SK-N-SH (cell line): ENCODE measurements around the gene INAFM2. TPM values are rescaled to one million over a fixed set of nuclear protein-coding genes. Genes with fewer than 3 reads are reported as not detected.

Experiments
- CTCF ChIA-PET: fragments of 300-600, 350-600 bp; formaldehyde crosslinking; extraction: SDS; loops from one replicate; lab custom pipeline; 2021; lab: Yijun Ruan, JAX
- POLR2A ChIA-PET: fragments of 350-600 bp; sonication (Branson Sonifier 250); formaldehyde crosslinking; extraction: SDS; loops from one replicate; lab custom pipeline; 2020; ENCODE audit warnings: antibody characterized with exemption, inconsistent platforms; lab: Yijun Ruan, JAX
- DNase-seq: peaks from one replicate; pipeline ENCODE4 v3.0.0; 2012
- H2AFZ ChIP-seq: fragments of 200-600 bp; sonication (generic); 2 replicates; pipeline ENCODE4 v1.8.1; 2016; ENCODE audit warnings: antibody characterized with exemption, mild to moderate bottlenecking, low read depth
- H3F3A ChIP-seq: fragments of 200-600 bp; sonication (generic); replicated peaks from 2 replicates; pipeline ENCODE3; 2016; ENCODE audit warnings: antibody characterized with exemption, mild to moderate bottlenecking; ENCODE audit not compliant: insufficient read depth
- H3K27ac ChIP-seq, 2 experiments: fragments of 200-500 bp in 1 of 2; fragments of 200-600 bp in 1 of 2; sonication (Bioruptor generic) in 1 of 2; sonication (generic), shearing (Covaris generic) in 1 of 2; 2 replicates each; pipeline versions ENCODE4 v1.5.1 to v1.6.1; 2014 to 2016; ENCODE audit warnings: low read depth in 2 of 2, inconsistent platforms in 1 of 2, low read length in 1 of 2, mild to moderate bottlenecking in 1 of 2, mixed read lengths in 1 of 2
- H3K27me3 ChIP-seq: fragments of 200-600 bp; sonication (generic), shearing (Covaris generic); 2 replicates; pipeline ENCODE4 v1.6.1; 2016; ENCODE audit warnings: mixed run types; ENCODE audit not compliant: insufficient read depth
- H3K36me3 ChIP-seq, 2 experiments: fragments of 200-500 bp in 1 of 2; fragments of 200-600 bp in 1 of 2; sonication (Bioruptor generic) in 1 of 2; sonication (generic) in 1 of 2; replicated peaks in 1 of 2; 2 replicates each; pipeline versions ENCODE3 to v1.5.1; 2014 to 2016; ENCODE audit warnings: low read length in 1 of 2, mild to moderate bottlenecking in 1 of 2; ENCODE audit not compliant: insufficient read depth in 2 of 2, control insufficient read depth in 1 of 2
- H3K4me1 ChIP-seq, 2 experiments: fragments of 200-500 bp in 1 of 2; fragments of 200-600 bp in 1 of 2; sonication (Bioruptor generic) in 1 of 2; sonication (generic), shearing (Covaris generic) in 1 of 2; 2 replicates each; pipeline versions ENCODE4 v1.5.1 to v1.6.1; 2014 to 2016; ENCODE audit warnings: low read depth in 1 of 2, low read length in 1 of 2, mixed run types in 1 of 2; ENCODE audit not compliant: insufficient read depth in 2 of 2, control insufficient read depth in 1 of 2
- H3K4me2 ChIP-seq: fragments of 200-600 bp; sonication (generic), shearing (Covaris generic); 2 replicates; pipeline ENCODE4 v1.6.1; 2017; ENCODE audit warnings: mixed run types
- H3K4me3 ChIP-seq, 2 experiments: fragments of 200-500 bp in 1 of 2; fragments of 200-600 bp in 1 of 2; sonication (Bioruptor generic) in 1 of 2; sonication (generic), shearing (Covaris generic) in 1 of 2; 2 replicates each; pipeline versions ENCODE4 v1.5.1 to v1.8.1; 2014 to 2016; ENCODE audit warnings: low read depth in 2 of 2, inconsistent platforms in 1 of 2, low read length in 1 of 2, mild to moderate bottlenecking in 1 of 2, mixed read lengths in 1 of 2, moderate library complexity in 1 of 2
- H3K79me2 ChIP-seq: fragments of 200-600 bp; sonication (generic); 2 replicates; pipeline ENCODE4 v1.8.1; 2017; ENCODE audit warnings: mild to moderate bottlenecking; ENCODE audit not compliant: insufficient read depth
- H3K9ac ChIP-seq: fragments of 200-600 bp; sonication (generic); 2 replicates; pipeline ENCODE4 v1.6.1; 2017; ENCODE audit warnings: mixed run types
- H3K9me2 ChIP-seq: fragments of 200-600 bp; sonication (generic); 2 replicates; pipeline ENCODE4 v1.6.1; 2017; ENCODE audit warnings: mixed run types
- H3K9me3 ChIP-seq: fragments of 200-600 bp; sonication (generic); 2 replicates; pipeline ENCODE4 v1.6.1; 2017; ENCODE audit warnings: mixed run types, mild to moderate bottlenecking, moderate library complexity
- H4K20me1 ChIP-seq: fragments of 200-600 bp; sonication (generic); 2 replicates; pipeline ENCODE4 v1.6.1; 2017; ENCODE audit warnings: mild to moderate bottlenecking, mixed run types; ENCODE audit not compliant: insufficient read depth
- EZH2phosphoT487 ChIP-seq: fragments of 200-600 bp; sonication (generic); IDR thresholded peaks from 2 replicates; pipeline ENCODE4 v1.6.1; 2017; ENCODE audit warnings: low read depth, mixed run types, mild to moderate bottlenecking, antibody characterized with exemption, moderate library complexity, borderline replicate concordance
- FOXJ3 ChIP-seq: sonication (generic); formaldehyde crosslinking; IDR thresholded peaks from 2 replicates; pipeline ENCODE4 v1.5.1; 2020; ENCODE audit warnings: mild to moderate bottlenecking, missing genetic modification reagents
- NFIC ChIP-seq: IDR thresholded peaks from 2 replicates; pipeline ENCODE4 v1.4.0; 2012; ENCODE audit warnings: borderline replicate concordance
- RXRA ChIP-seq: IDR thresholded peaks from 2 replicates; pipeline ENCODE4 v1.4.0; 2012; ENCODE audit warnings: low read depth, mild to moderate bottlenecking, borderline replicate concordance
- SMC3 ChIP-seq: IDR thresholded peaks from 2 replicates; pipeline ENCODE4 v1.6.1; 2012; ENCODE audit warnings: low read depth, low read length, improper control_type of control experiment
- YY1 ChIP-seq: IDR thresholded peaks from 2 replicates; pipeline ENCODE4 v1.4.0; 2012; ENCODE audit warnings: low read depth, mild to moderate bottlenecking
- WGBS: methylation state at CpG from one replicate; pipeline ENCODE4 v1.1.6; 2017; ENCODE audit warnings: low lambda C conversion rate; 5-methylcytosine and 5-hydroxymethylcytosine counted together
- polyA plus RNA-seq, 3 experiments: library from polyadenylated mRNA; depleted of rRNA; stranded (reverse); fragments of >200 nt; gene quantifications; 2 replicates each; pipeline ENCODE4 v1.2.3, GENCODE V29; 2012
- TF ChIP-seq, protein P1 (sequence below): IDR thresholded peaks from 2 replicates; pipeline ENCODE4 v1.4.0; 2012; ENCODE audit warnings: low read depth
- TF ChIP-seq, protein P2 (sequence below): IDR thresholded peaks from 2 replicates; pipeline ENCODE4 v1.6.1; 2012; ENCODE audit warnings: mild to moderate bottlenecking, low read depth, low read length, moderate library complexity

The INAFM2 gene
- polyA plus RNA-seq, 1 of the 3 experiments (the other 2 are of a cell fraction): 7.8 TPM

DNA sequence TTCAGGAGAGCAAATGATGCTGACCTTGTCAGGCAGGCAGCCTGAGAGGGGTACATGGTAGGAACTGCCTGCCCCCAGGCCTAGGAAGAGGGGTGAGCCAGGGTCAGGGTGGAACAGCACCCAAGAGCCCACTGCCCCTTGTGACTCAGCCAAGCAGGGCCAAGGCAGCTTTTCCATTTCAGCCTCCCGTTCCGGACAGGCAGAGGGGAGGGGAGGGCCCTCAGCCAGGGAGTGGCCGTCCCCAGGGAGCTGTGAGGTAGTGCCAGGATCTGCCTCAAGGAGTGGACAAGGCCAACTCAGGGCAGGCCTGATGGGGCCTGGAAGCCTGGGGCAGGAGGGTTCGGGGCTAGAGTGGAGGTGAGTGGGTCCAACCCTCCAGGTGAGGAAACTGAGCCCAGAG is 35.5 kb upstream of the INAFM2 start:
- Histone ChIP-seq H2AFZ (no peak overlapping the region), H3K79me2 (no peaks in the 10 kb centered on the region), H3K4me1 (peaks cover 6 to 26% of the 10 kb centered on the region in 2 experiments; a peak in 3 of 4 replicates), H3K27me3 (peaks cover 13% of the 10 kb centered on the region)
- CTCF ChIA-PET: interaction anchor here (1.1 to 66.3 kb wide), 3 partner anchors 12 to 54 kb away, joined by 3 to 2194 read pairs (median 210); partner anchors contain the start of genes CCDC9B, DISP2, INAFM2 and PAK6
- TF ChIP-seq FOXJ3 (CRISPR knock-in tag) (no peak), YY1 (no peak), EZH2phosphoT487 (no peak), SMC3 (no peak), RXRA (no peak)
- TF ChIP-seq, protein P1, sequence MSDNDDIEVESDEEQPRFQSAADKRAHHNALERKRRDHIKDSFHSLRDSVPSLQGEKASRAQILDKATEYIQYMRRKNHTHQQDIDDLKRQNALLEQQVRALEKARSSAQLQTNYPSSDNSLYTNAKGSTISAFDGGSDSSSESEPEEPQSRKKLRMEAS: no peak
- TF ChIP-seq, all 33 proteins: peak for 0
- DNase-seq: no peak
- no peak overlapping the region for H3K4me3 ChIP-seq
- no peaks in the 10 kb centered on the region for H3K36me3 ChIP-seq
- no peak overlapping the region for H3K27ac ChIP-seq
- H3K9ac ChIP-seq: no peak overlapping the region
- H3K4me2 ChIP-seq: no peak overlapping the region
- POLR2A ChIA-PET: no interaction called here
- H3K9me3 ChIP-seq: no peaks in the 10 kb centered on the region
- peaks cover 7% of the 10 kb centered on the region for H3F3A ChIP-seq
- no CpG with 5 or more reads among the region's 4 CpGs for WGBS
- H3K9me2 ChIP-seq: no peaks in the 10 kb centered on the region
- no peaks in the 10 kb centered on the region for H4K20me1 ChIP-seq

DNA sequence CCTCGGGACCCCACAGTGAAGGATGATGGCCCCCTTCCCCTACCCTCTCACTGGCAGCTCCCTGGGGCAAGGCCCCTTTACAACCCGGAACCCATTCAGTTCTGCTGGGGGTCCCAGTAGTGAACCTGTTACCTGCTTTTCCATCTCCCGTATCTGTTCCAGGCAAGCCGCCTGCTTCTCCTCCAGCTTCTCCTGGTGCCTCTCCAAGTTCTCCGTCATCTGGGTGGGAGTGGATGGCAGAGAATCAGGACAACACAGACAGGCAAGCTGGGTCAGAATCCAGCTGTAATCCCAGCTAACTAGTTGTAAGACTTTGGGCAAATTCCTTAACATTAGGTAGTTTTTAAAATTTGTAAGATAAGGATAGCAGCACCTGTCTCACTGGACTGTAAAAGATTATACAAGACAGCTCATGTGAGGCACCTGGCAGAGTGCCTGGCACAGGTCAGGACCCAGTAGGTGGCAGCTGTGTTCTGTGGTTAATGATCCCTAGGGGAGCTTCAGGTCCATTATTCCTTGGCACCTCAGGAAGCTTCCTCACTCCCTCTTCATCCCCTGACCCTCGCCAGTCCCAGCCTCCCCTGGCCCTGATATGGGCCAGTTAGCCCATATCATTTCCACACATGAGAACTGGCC is 34.2 kb upstream of the INAFM2 start:
- Histone ChIP-seq H3K79me2 (no peaks in the 10 kb centered on the region), H3K4me1 (peaks cover 6 to 25% of the 10 kb centered on the region in 2 experiments; a peak in 3 of 4 replicates), H3K4me2 (no peak overlapping the region)
- TF ChIP-seq NFIC: no peak
- TF ChIP-seq, protein P2, sequence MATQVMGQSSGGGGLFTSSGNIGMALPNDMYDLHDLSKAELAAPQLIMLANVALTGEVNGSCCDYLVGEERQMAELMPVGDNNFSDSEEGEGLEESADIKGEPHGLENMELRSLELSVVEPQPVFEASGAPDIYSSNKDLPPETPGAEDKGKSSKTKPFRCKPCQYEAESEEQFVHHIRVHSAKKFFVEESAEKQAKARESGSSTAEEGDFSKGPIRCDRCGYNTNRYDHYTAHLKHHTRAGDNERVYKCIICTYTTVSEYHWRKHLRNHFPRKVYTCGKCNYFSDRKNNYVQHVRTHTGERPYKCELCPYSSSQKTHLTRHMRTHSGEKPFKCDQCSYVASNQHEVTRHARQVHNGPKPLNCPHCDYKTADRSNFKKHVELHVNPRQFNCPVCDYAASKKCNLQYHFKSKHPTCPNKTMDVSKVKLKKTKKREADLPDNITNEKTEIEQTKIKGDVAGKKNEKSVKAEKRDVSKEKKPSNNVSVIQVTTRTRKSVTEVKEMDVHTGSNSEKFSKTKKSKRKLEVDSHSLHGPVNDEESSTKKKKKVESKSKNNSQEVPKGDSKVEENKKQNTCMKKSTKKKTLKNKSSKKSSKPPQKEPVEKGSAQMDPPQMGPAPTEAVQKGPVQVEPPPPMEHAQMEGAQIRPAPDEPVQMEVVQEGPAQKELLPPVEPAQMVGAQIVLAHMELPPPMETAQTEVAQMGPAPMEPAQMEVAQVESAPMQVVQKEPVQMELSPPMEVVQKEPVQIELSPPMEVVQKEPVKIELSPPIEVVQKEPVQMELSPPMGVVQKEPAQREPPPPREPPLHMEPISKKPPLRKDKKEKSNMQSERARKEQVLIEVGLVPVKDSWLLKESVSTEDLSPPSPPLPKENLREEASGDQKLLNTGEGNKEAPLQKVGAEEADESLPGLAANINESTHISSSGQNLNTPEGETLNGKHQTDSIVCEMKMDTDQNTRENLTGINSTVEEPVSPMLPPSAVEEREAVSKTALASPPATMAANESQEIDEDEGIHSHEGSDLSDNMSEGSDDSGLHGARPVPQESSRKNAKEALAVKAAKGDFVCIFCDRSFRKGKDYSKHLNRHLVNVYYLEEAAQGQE: no peak
- TF ChIP-seq, all 33 proteins: peak for 0
- WGBS: 94% methylated on average over 4 of the region's 6 CpGs
- H4K20me1 ChIP-seq: no peaks in the 10 kb centered on the region
- no peaks in the 10 kb centered on the region for H3K36me3 ChIP-seq
- H3K27me3 ChIP-seq: peaks cover 5% of the 10 kb centered on the region; the same call in 1 of the 2 replicates
- no peak overlapping the region for H3K4me3 ChIP-seq
- ChIA-PET POLR2A (interaction anchor here (0.6 kb wide), 1 partner anchor 120 kb away, joined by 4 read pairs; no protein-coding TSS in a partner anchor), CTCF (interaction anchor here (0.8 to 66.3 kb wide), 6 partner anchors 13 to 185 kb away, joined by 3 to 2194 read pairs (median 16); partner anchors contain the start of genes CCDC9B, DISP2, INAFM2 and PHGR1)
- no peak overlapping the region for H3K9ac ChIP-seq
- H3K9me3 ChIP-seq: no peaks in the 10 kb centered on the region
- no peaks in the 10 kb centered on the region for H3K9me2 ChIP-seq
- no peak overlapping the region for H2AFZ ChIP-seq
- peaks cover 7% of the 10 kb centered on the region for H3F3A ChIP-seq
- no peak overlapping the region for H3K27ac ChIP-seq
- no peak for DNase-seq
